ENCODE results near the gene CTSF.
"Not testable (repeated sequence)": the region's sequence is repeated elsewhere in the genome, so short reads cannot be mapped to it uniquely, and the experiment has no call there.

CTSF gene

DNA sequence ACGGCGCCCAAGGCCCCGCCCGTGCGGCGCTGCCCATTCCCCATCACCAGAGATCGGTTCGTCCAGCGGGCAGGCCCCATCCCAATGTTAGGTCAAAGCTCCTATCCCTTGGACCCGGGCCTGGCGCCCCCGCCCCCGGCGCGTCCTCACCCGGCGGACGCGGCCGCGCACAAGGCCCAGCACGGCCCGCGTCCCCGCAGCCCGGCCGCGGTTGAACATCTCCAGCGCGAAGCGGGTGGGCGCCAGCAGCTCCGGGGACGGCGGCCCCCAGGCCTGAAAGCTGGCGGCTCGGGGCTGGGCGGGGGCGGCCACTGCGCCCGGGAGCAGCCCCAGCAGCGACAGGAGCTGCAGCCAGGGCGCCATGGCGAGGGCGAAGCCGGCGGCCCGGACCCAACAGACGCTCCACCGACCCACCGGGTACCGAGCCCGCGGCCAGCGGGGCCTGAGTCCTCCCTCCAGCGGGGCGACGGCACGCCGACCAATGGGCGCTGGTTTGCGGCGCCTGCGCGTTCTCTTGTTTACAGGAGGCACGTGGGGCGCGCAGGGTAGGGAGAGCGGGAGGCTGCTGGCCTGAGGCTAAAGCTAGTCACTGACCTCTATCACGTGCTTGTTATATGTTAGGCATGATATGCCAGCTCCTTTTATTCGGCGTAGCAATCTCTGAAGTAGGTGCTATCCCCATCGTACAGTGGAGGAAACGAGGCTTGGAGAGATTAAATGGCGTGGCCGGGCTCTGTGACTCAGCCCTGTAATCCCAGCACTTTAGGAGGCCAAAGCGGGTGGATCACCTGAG, at the start of gene CTSF:
Gene CTSF (minus strand): TSS at position 483 of the 793 bp plus-strand sequence. CDS start 120 bp downstream, at position 363.
- peak; percentile 31 to 53 for DNase-seq

GRCh38 chr11:66617155-66617834, 48.9 kb upstream of the CTSF start:
- DNase-seq, result peak; percentile 63 to 66

GRCh38 chr11:66616379-66617154, 48.2 kb upstream of the CTSF start, which contains the start of gene RBM14:
TSS of gene RBM14 (plus strand) at chr11:66616630. CDS start at chr11:66616721, 91 bp downstream.
- peak; percentile 97 for DNase-seq

- DNase-seq, result no peak
These were observed 45.7 kb upstream of the CTSF start for GRCh38 chr11:66614073-66614472.

- no peak for DNase-seq
These were observed 44.1 kb upstream of the CTSF start for GRCh38 chr11:66612458-66612857.

- DNase-seq, result no peak
These were observed 41.6 kb upstream of the CTSF start for GRCh38 chr11:66609721-66610617.

DNA sequence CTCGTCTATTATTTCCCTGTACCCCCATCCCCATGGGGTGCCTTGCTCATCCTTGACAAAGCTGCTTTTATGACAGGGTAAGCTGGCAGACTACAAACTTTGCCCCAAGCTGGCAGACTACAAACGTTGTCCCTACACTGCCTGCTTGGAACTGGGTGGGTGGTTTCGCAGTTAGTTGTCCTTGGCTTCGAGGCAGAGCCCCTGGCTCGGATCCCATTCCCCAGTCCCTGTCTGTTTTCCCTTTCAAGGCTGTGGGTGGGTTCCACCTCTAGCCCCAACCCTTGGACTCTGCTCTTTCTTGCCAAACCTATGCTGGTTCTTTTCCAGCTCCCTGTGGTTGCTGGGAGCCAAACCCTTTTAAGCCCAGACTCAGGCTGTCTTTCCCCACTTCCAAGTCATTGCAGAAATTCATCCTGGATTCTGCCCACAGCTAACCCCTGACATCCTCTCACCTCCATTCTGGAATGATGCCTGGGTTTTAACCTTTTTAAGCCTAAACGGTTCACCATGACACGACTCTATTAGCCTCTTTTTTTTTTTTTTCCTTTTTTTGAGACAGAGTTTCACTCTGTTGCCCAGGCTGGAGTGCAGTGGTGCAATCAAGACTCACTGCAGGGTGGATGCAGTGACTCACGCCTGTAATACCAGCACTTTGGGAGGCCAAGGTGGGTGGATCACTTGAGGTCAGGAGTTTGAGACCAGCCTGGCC, 38.9 kb upstream of the CTSF start:
- no peak for DNase-seq

- DNase-seq, result not testable (repeated sequence)
These were observed 38.2 kb upstream of the CTSF start for GRCh38 chr11:66606608-66607007.

DNA sequence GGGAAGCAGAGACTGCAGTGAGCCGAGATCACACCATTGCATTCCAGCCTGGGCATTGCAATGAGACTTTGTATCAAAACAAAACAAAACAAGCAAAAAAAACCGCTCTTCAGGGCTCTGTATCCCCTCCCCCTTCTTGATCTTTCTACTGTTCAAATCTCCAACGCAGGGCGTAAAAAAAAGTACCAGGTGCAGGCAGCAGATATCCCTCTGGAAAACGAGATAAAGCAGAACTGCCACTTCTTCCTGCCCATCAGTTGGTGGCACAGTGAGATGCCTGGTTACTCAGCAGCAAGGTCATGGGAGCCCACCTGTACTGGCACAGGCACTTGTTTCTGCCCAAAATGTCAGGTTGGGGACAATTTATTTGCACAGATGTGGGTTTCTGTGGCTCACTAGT, 35.7 kb upstream of the CTSF start:
- DNase-seq, result no peak

- no peak for DNase-seq
These were observed 34.7 kb upstream of the CTSF start for GRCh38 chr11:66603072-66603471.

DNA sequence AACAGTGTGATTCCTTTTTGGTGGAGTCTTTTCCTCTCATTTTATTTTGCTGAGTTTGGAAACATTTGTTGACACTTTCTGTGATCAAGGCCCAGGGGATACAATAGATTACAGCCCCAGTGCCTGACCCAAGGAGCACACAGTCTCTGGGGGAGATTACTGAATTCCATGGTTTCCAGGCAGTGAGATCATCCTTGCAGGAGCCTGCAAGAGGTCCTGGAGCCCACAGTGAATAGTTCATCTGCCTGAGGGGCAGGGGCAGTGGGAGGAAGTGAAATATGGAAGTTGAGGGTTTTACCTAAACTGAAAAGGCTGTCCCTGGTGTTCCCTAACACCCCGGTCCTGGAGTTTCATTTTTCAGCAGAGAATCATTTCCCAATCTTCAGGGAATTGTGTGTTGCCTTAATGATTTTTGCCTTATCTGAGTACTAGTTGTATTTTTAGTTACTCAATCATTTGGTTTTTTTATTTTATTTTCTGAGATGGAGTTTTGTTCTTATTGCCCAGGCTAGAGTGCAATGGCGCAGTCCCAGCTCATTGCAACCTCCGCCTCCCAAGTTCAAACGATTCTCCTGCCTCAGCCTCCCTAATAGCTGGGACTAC, 32.3 kb upstream of the CTSF start:
- DNase-seq, result no peak

DNA sequence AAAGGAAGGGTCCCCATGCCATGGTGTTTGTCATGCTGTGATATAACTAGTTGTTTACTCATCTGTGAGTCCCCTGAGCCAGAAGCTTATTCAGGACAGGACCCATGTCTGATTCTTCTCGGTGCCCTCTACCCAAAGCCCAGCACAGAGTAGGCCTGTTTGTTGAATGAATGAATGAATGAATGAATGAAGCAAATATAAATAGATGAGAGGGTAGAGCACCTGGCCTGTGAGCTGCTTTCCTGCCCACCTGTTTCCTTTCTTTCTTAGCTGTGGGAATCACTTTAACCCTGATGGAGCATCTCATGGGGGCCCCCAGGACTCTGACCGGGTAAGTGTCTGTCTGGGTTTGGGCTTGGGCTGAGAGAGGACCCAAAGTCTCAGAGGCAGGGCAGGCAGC, 31.8 kb upstream of the CTSF start:
- no peak for DNase-seq

GRCh38 chr11:66598993-66599392, 30.6 kb upstream of the CTSF start:
- no peak for DNase-seq

GRCh38 chr11:66595245-66595904, 27.0 kb upstream of the CTSF start:
- no peak for DNase-seq

- DNase-seq, result no peak
These were observed 25.2 kb upstream of the CTSF start for GRCh38 chr11:66593650-66594049.

DNA sequence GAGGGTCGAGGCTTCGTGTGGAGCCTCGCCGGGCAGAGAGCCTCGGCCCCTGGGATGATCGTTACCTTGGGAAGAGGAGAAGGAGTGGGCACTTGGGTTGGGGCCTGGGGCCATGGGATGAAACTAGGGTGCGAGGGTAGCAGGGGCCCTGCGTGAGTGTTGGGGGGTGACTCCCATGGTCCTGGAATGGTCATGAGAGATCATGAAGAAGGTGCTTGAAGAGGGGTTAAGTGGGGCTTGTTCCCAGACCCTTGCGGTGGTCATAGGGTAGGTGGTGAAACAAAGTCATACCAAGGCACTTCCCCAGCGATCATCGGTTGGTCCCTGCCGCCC, 24.9 kb upstream of the CTSF start:
- DNase-seq, result no peak

DNA sequence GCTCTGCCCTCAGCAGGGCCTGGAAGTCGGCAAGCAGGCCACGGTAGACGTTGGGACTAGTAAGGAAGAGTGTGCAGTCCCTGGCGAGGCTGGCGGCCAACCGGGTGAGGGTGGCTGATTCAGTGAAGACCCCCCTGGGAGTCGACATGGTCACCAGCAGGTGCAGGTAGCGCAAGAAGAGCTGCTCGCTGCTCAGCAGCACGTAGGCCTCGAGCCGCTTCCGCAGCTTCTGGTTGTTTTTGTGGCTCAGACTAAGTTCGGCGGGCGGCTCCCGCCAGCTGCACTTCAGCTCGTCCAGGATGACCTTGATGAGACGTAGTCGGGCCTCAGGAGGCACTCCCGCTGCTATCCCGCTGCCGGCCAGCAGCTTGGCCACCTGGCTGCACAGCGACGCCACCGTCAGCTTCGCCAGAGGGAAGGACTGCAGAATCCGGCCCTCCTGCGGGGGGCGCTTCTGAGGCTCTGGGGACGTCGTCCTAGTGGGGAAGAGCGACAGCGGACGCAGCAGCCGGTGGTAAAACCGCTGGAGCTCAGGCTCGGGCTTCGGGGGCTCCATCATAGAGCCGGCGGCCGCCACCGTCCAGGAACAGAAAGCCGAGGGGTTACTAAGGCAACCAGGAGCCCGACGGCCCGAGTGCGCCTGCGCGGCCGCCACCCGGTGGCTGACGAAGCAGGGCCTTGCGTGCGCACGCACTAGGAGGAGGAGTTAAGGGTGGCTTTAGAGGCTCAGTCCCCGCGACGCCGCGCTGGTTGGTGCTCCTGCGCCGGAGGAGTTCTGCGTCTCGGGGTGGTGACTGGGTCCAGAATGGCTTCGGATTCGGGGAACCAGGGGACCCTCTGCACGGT, 24.3 kb upstream of the CTSF start, which contains the start of the genes CCDC87 and CCS:
Gene CCDC87 (minus strand): TSS at position 607 of the 846 bp plus-strand sequence. CDS start 48 bp downstream, at position 559.
Gene CCS (plus strand): TSS at position 729 of the 846 bp plus-strand sequence. CDS start 77 bp downstream, at position 806.
- DNase-seq, result peak; percentile 82 to 88

DNA sequence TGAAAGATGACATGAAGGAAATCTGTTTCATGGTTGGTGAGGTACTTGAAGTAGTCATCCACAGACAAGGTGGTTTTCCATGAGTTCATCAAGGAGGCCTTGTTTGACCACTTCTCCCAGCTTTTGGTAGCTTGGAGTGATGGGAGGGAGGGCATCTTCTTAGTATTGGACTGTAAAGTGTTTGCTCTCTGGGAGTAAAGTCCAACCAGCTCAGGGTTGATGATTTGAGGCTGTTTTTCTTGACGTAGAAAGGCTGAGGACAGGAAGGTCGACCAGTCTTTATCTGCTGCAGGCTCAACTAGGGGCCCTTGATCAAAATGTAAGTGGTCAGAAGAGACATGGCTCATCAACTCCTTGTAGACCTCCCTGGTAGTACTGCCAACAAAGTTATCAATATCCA, 22.8 kb upstream of the CTSF start:
- DNase-seq, result no peak

DNA sequence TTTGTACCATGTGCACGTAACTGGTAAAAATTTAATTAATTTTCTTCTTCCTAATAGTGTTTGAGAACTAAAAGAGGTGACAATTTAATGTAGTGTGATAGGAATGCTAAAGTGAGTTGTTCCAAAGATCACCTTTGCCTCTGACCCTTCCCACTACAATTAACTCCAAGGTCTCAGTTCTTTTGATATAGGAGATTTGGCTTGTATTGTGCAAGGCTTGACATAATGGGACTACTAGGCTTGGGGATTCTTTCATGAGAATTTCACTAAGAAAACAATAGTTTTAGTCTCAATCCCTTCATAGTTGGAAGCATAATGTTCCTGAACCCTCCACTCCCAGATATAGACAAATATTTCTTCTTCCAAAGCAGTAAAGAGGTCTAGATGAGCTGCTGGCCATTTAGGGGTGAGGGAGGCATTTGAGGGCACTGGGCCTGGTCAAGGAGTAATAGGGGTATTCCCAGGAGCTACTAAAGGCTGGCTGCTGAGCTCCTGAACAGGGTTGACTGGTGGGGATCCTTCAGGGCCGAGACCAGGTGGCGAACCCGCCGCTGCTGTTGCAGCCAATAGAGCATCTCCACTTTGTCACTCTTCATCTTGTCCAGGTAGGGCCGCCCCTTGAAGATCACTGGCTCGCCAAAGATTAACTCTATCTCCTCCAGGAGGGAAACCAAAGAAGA, 21.7 kb upstream of the CTSF start:
- no peak for DNase-seq

Measured in AML-193 (cell line).